ENCODE results near the gene IL9R. TPM values are rescaled to one million over a fixed set of nuclear protein-coding genes. Genes with fewer than 3 reads are reported as not detected.

The IL9R gene
- total and polyA plus RNA-seq, 2 of the 4 experiments (the other 2 are of a cell fraction) = 0.05 TPM; not detected in 1

DNA sequence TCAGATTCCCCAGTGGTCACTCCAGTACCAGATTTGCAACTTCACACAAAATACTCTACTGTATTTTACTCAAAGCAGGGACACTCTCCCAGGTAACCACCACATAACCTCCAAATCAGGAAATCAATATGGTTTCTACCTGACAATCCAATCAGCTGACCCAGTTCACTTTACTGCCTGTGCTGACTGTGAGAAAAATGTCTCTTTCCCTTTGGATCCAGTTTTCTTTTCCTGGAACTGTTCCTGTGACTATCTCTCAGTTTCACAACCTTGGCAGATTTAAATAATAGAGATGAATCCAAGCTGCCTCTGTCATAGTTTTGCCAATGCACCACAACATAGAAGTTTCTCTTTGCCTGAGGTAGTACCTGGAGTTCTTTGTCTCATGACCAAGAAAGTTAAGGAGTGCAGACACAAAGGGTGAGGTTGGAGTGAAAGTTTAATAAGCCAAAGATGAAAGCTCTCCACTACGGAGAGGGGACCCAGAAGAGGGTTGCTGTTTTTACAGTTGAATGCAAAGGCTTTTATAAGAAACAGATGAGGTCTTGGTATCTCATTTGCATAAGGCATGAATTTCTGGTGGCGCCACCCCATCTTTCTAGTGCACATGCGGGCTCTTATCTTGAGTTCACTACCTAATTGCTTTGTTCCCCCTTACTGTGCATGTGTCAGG is 29.7 kb upstream of the IL9R start:
- Histone ChIP-seq H3K4ac (ENCODE audit: low read depth, low read length) (no peak overlapping the region), H4K5ac (ENCODE audit: low read depth, low read length) (no peak overlapping the region), H3K18ac (ENCODE audit: low read depth, low read length) (no peak overlapping the region), H3K9me3 (ENCODE audit: control insufficient read depth, insufficient read depth, low read length) (no peaks in the 10 kb centered on the region; the same call in 1 of the 2 replicates), H3K36me3 (ENCODE audit: control insufficient read depth, insufficient read depth, low read length) (no peaks in the 10 kb centered on the region), H3K27ac (ENCODE audit: insufficient read depth, low read length) (no peak overlapping the region), H3K23ac (ENCODE audit: low read depth, low read length) (no peak overlapping the region), H2BK120ac (ENCODE audit: low read depth, low read length) (no peak overlapping the region), H3K56ac (ENCODE audit: extremely low read depth, insufficient read depth, low read length) (no peak overlapping the region), H2AK9ac (replicated peaks; ENCODE audit: low read depth, low read length, poor library complexity) (no peak overlapping the region), H2BK15ac (ENCODE audit: low read depth, low read length) (no peak overlapping the region), H3K14ac (replicated peaks; ENCODE audit: low read depth, low read length) (no peak overlapping the region), H3K9ac (ENCODE audit: low read depth, low read length) (no peak overlapping the region), H3K4me1 (ENCODE audit: control insufficient read depth, insufficient read depth, low read length) (no peaks in the 10 kb centered on the region), H3K9me1 (ENCODE audit: insufficient read depth, low read length) (no peaks in the 10 kb centered on the region), H3K79me1 (ENCODE audit: low read depth in 1 of 2, low read length in 2 of 2) (no peaks in the 10 kb centered on the region), H2BK20ac (ENCODE audit: low read depth, low read length) (no peak overlapping the region), H2BK5ac (ENCODE audit: low read depth, low read length, poor library complexity, severe bottlenecking) (no peak overlapping the region), H2AK5ac (ENCODE audit: low read depth, low read length) (no peak overlapping the region), H2AFZ (replicated peaks; ENCODE audit: low read length, poor library complexity) (no peak overlapping the region), H3K4me2 (ENCODE audit: low read depth, low read length) (no peak overlapping the region), H4K8ac (ENCODE audit: low read depth in 2 of 2, low read length in 2 of 2) (no peak overlapping the region), H4K91ac (ENCODE audit: insufficient read depth, low read depth, low read length) (no peak overlapping the region), H3K4me3 (ENCODE audit: insufficient read depth, low read depth, low read length) (no peak overlapping the region), H4K20me1 (ENCODE audit: insufficient read depth, low read length) (no peaks in the 10 kb centered on the region), H3K27me3 (ENCODE audit: control insufficient read depth, insufficient read depth, low read length) (no peaks in the 10 kb centered on the region)
- DNase-seq (no peak), ATAC-seq (ENCODE audit: low read depth) (no peak)
- ChIA-PET POLR2A (ENCODE audit: unreplicated experiment) (no interaction called here), CTCF (no interaction called here)
- no TSS peak for BruUV-seq (replicated peaks)
- intact Hi-C loops (cut with micrococcal nuclease) = no loop called here
- no peak for TF ChIP-seq MXI1 (IDR thresholded peaks at IDR 0.05; ENCODE audit: borderline replicate concordance, low read depth, low read length)
- TF ChIP-seq RCOR1 (IDR thresholded peaks at IDR 0.05; ENCODE audit: insufficient replicate concordance, low read length) = no peak
- no peak for TF ChIP-seq RAD21 (IDR thresholded peaks at IDR 0.05; ENCODE audit: low read length)
- TF ChIP-seq BHLHE40 (IDR thresholded peaks at IDR 0.05; ENCODE audit: low read depth, low read length) = no peak
- no peak for TF ChIP-seq CHD1 (IDR thresholded peaks at IDR 0.05; ENCODE audit: low read depth, low read length)
- no peak for TF ChIP-seq MAFK (IDR thresholded peaks at IDR 0.05; ENCODE audit: low read depth, low read length)
- no peak for TF ChIP-seq RFX5 (IDR thresholded peaks at IDR 0.05; ENCODE audit: low read depth, low read length)
- dilution Hi-C loops (cut with HindIII; ENCODE audit: low sequenced_read_pairs, unreplicated experiment) = no loop called here
- in situ Hi-C loops (cut with MboI; ENCODE audit: low sequenced_read_pairs) = no loop called here
- no CpG with 5 or more reads among the region's 3 CpGs for WGBS, 2 experiments (ENCODE audit: extremely low coverage in 2 of 2, insufficient read length in 1 of 2)
